Measurements from ENCODE around the gene PCDHB7. TPM values are rescaled to one million over a fixed set of nuclear protein-coding genes. Genes with fewer than 3 reads are reported as not detected.
"Not testable (repeated sequence)": the region's sequence is repeated elsewhere in the genome, so short reads cannot be mapped to it uniquely, and the experiment has no call there.

Gene PCDHB7
- not detected in 2 replicates for total RNA-seq (2022)
- not detected for Bru-seq, nascent RNA
- not detected for BruChase-seq, experiment 1, labeled RNA remaining after a 2-hour chase
- not detected for BruChase-seq, experiment 2, labeled RNA remaining after a 6-hour chase
- long read RNA-seq = 0 reads

DNA sequence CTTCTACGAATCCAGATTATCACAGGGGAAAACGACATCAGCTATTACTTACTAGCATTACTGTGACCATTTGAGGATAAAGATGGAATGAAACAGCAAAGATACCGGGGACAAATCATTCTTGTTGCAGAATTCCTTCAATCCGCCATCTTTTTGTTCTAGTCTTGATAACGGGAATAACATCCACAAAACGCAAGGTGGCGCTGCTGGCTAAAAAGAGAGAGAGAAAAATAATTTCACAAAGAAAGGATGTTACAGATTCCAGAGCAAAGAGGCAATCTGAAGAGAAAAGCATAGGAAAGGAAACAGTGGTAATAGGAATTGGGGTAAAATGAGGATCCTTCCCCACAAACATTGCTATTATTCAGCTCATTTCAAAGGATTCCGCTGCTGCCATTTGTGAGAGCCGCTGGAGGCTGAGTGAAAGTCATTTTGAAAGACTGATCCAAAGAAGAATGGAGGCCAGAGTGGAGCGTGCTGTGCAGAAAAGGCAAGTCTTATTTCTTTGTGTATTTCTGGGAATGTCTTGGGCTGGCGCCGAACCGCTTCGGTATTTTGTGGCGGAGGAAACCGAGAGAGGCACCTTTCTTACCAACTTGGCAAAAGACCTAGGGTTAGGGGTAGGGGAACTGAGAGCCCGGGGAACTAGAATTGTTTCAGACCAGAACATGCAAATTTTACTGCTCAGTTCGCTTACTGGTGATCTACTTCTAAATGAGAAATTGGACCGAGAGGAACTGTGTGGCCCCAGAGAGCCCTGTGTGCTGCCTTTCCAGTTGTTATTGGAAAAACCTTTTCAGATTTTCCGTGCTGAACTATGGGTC, at the start of gene PCDHB7:
TSS of gene PCDHB7 (plus strand) at position 264 of the 824 bp plus-strand sequence. CDS start at position 456, 192 bp downstream.
- no peak within 1 kb of the TSS for H3K4me3 ChIP-seq (ENCODE audit: low read depth, low read length)
- ChIA-PET CTCF (interaction anchor here (0.7 to 0.9 kb wide), 2 partner anchors 10 to 391 kb away, joined by 3 read pairs; partner anchors contain the start of gene PCDHB16), POLR2A (no interaction called here)
- H3K27me3 ChIP-seq (replicated peaks; ENCODE audit: control insufficient read depth, insufficient read depth, low read length) = no peaks in the 10 kb centered on the region
- H3K9me3 ChIP-seq = no peaks in the 10 kb centered on the region
- no peak for DNase-seq
- TF ChIP-seq, protein P1, sequence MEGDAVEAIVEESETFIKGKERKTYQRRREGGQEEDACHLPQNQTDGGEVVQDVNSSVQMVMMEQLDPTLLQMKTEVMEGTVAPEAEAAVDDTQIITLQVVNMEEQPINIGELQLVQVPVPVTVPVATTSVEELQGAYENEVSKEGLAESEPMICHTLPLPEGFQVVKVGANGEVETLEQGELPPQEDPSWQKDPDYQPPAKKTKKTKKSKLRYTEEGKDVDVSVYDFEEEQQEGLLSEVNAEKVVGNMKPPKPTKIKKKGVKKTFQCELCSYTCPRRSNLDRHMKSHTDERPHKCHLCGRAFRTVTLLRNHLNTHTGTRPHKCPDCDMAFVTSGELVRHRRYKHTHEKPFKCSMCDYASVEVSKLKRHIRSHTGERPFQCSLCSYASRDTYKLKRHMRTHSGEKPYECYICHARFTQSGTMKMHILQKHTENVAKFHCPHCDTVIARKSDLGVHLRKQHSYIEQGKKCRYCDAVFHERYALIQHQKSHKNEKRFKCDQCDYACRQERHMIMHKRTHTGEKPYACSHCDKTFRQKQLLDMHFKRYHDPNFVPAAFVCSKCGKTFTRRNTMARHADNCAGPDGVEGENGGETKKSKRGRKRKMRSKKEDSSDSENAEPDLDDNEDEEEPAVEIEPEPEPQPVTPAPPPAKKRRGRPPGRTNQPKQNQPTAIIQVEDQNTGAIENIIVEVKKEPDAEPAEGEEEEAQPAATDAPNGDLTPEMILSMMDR (IDR thresholded peaks at IDR 0.05; ENCODE audit: insufficient read depth in 1 of 2, low read depth in 1 of 2, low read length in 1 of 2, severe bottlenecking in 1 of 2, unreplicated experiment in 1 of 2) = peak; percentile 8 to 27
- BruUV-seq (replicated peaks) = no TSS peak
- intact Hi-C loops (cut with micrococcal nuclease; ENCODE audit: unreplicated experiment) = no loop called here
- H3K4me1 ChIP-seq = no peaks in the 10 kb centered on the region
- H3K36me3 Mint-ChIP-seq (ENCODE audit: insufficient read depth, unreplicated experiment) = no peaks in the 10 kb centered on the region
- no peaks in the 10 kb centered on the region for H3K4me1 Mint-ChIP-seq (ENCODE audit: low read depth, unreplicated experiment)
- H3K4me3 Mint-ChIP-seq (ENCODE audit: unreplicated experiment) = no peak within 1 kb of the TSS
- H3K27ac Mint-ChIP-seq (ENCODE audit: unreplicated experiment) = no peak within 1 kb of the TSS
- no peaks in the 10 kb centered on the region for H3K36me3 ChIP-seq (ENCODE audit: control insufficient read depth, insufficient read depth, low read length)
- peaks cover 31% of the 10 kb centered on the region for H3K9me3 Mint-ChIP-seq (ENCODE audit: unreplicated experiment)
- no peaks in the 10 kb centered on the region for H3K27me3 Mint-ChIP-seq (ENCODE audit: insufficient read depth, unreplicated experiment)

DNA sequence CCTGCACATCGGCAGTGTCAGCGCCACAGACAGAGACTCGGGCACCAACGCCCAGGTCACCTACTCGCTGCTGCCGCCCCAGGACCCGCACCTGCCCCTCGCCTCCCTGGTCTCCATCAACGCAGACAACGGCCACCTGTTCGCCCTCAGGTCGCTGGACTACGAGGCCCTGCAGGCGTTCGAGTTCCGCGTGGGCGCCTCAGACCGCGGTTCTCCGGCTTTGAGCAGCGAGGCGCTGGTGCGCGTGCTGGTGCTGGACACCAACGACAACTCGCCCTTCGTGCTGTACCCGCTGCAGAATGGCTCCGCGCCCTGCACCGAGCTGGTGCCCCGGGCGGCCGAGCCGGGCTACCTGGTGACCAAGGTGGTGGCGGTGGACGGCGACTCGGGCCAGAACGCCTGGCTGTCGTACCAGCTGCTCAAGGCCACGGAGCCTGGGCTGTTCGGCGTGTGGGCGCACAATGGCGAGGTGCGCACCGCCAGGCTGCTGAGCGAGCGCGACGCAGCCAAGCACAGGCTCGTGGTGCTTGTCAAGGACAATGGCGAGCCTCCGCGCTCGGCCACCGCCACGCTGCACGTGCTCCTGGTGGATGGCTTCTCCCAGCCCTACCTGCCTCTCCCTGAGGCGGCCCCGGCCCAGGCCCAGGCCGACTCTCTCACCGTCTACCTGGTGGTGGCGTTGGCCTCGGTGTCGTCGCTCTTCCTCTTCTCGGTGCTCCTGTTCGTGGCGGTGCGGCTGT, 48.9 kb upstream of the PCDHB7 start:
- H3K36me3 Mint-ChIP-seq (ENCODE audit: insufficient read depth, unreplicated experiment); intact Hi-C loops (cut with micrococcal nuclease; ENCODE audit: unreplicated experiment); H3K4me1 Mint-ChIP-seq (ENCODE audit: low read depth, unreplicated experiment); H3K36me3 ChIP-seq (ENCODE audit: control insufficient read depth, insufficient read depth, low read length); BruUV-seq (replicated peaks); H3K4me3 ChIP-seq (ENCODE audit: low read depth, low read length); H3K4me3 Mint-ChIP-seq (ENCODE audit: unreplicated experiment); CTCF ChIA-PET; DNase-seq; H3K27me3 Mint-ChIP-seq (ENCODE audit: insufficient read depth, unreplicated experiment); POLR2A ChIA-PET; H3K4me1 ChIP-seq; H3K9me3 Mint-ChIP-seq (ENCODE audit: unreplicated experiment); H3K9me3 ChIP-seq; H3K27ac Mint-ChIP-seq (ENCODE audit: unreplicated experiment); H3K27me3 ChIP-seq (replicated peaks; ENCODE audit: control insufficient read depth, insufficient read depth, low read length): not testable (repeated sequence)

DNA sequence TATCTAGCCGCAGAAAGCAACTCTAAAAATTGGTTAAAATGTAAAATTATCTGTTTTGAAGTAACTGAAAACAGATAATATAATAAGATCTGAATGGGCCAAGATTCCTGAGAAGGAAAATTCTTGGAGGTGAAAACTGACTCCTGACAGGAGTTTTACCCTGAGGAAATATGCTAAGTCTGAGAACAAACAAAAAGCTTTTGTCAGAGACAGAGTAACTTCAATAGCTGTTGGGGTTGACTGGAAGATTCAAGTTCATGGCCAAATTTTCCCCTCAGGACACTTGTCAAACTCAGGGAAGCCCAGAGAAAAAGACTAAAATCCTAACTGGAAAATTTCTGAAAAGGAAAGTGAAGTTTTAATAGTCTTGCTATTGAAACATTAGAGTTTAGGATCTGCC, 45.1 kb upstream of the PCDHB7 start:
- H3K4me3 ChIP-seq (ENCODE audit: low read depth, low read length) = no peak overlapping the region
- intact Hi-C loops (cut with micrococcal nuclease; ENCODE audit: unreplicated experiment) = no loop called here
- no peak overlapping the region for H3K27ac Mint-ChIP-seq (ENCODE audit: unreplicated experiment)

More for the DNA sequence above, 45.1 kb upstream of the PCDHB7 start:
- H3K4me3 Mint-ChIP-seq (ENCODE audit: unreplicated experiment) = no peak overlapping the region
- no peak for DNase-seq
- no TSS peak for BruUV-seq (replicated peaks)
- no peaks in the 10 kb centered on the region for H3K36me3 Mint-ChIP-seq (ENCODE audit: insufficient read depth, unreplicated experiment)
- peaks cover 8% of the 10 kb centered on the region for H3K9me3 Mint-ChIP-seq (ENCODE audit: unreplicated experiment)
- no peaks in the 10 kb centered on the region for H3K4me1 Mint-ChIP-seq (ENCODE audit: low read depth, unreplicated experiment)
- H3K27me3 Mint-ChIP-seq (ENCODE audit: insufficient read depth, unreplicated experiment) = no peaks in the 10 kb centered on the region
- H3K36me3 ChIP-seq (ENCODE audit: control insufficient read depth, insufficient read depth, low read length) = no peaks in the 10 kb centered on the region
- no peaks in the 10 kb centered on the region for H3K4me1 ChIP-seq
- TF ChIP-seq, protein P1 (IDR thresholded peaks at IDR 0.05; ENCODE audit: insufficient read depth in 1 of 2, low read depth in 1 of 2, low read length in 1 of 2, severe bottlenecking in 1 of 2, unreplicated experiment in 1 of 2) = no peak
- no peaks in the 10 kb centered on the region for H3K27me3 ChIP-seq (replicated peaks; ENCODE audit: control insufficient read depth, insufficient read depth, low read length)
- ChIA-PET CTCF (no interaction called here), POLR2A (no interaction called here)
- no peaks in the 10 kb centered on the region for H3K9me3 ChIP-seq
